Keratinocyte (primary cell): ENCODE results near the gene SEC22A.

Source experiments
- CTCF ChIP-seq, 3 experiments: IDR thresholded peaks in 1 of 3; conservative IDR thresholded peaks in 1 of 3; optimal IDR thresholded peaks in 1 of 3; 2 replicates in 2 of 3; 3 replicates in 1 of 3; pipeline versions ENCODE3 to v1.5.1; 2011; ENCODE audit warnings: low read length in 3 of 3, mild to moderate bottlenecking in 3 of 3, moderate library complexity in 2 of 3, control low read depth in 1 of 3, inconsistent platforms in 1 of 3; ENCODE audit not compliant: insufficient read depth in 2 of 3; ENCODE audit errors: extremely low read depth in 1 of 3
- EZH2 ChIP-seq: IDR thresholded peaks from one replicate; pipeline ENCODE4 v1.6.1; 2012; ENCODE audit warnings: inconsistent platforms, mild to moderate bottlenecking, low read length, moderate library complexity

DNA sequence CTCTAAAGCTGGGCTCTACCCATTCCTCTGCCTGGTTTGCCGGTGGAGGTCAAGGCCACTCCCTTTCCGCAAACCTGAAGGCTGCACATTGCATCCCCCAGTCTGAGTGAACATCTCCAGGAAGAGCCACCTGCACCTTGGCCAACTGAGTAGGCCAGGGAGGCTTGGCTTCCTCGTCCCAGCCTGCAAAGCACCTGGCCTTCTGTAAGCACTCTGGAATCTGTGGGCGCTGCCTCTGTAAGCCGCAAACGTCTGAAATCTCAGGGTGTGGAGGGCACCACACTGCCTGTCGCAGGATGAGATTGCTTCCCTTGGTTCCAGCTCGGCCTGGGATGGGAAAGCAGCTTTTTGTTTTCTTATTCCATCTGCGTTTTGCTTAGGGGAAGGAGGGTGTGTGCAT is 81.3 kb downstream of the SEC22A start:
- TF ChIP-seq CTCF (optimal IDR thresholded peaks at IDR 0.05 in 1 of 3, IDR thresholded peaks at IDR 0.05 in 1 of 3, conservative IDR thresholded peaks at IDR 0.05 in 1 of 3; ENCODE audit: extremely low read depth in 1 of 3, insufficient read depth in 2 of 3, low read length in 3 of 3) (no peak), EZH2 (no peak)
